Esophagus muscularis mucosa (tissue), 4 donors: Measurements from ENCODE around the gene PDHX.

Experiments
- EP300 ChIP-seq: sonication (generic); formaldehyde crosslinking; IDR thresholded peaks from one replicate; pipeline ENCODE4 v1.6.1; 2017; ENCODE audit warnings: antibody characterized with exemption
- POLR2A ChIP-seq: fragments of 450-650 bp; IDR thresholded peaks from one replicate; pipeline ENCODE4 v1.6.1; 2017; ENCODE audit warnings: antibody characterized with exemption, moderate library complexity, mild to moderate bottlenecking, low read depth
- TF ChIP-seq, protein P1 (sequence below), 3 experiments: fragments of 200-600 bp in 2 of 3; fragments of 450-650 bp in 1 of 3; sonication (generic) in 2 of 3; IDR thresholded peaks; one replicate each; pipeline ENCODE4 v1.5.1; 2017 to 2019; ENCODE audit warnings: antibody characterized with exemption in 3 of 3, mild to moderate bottlenecking in 2 of 3, moderate library complexity in 1 of 3

DNA sequence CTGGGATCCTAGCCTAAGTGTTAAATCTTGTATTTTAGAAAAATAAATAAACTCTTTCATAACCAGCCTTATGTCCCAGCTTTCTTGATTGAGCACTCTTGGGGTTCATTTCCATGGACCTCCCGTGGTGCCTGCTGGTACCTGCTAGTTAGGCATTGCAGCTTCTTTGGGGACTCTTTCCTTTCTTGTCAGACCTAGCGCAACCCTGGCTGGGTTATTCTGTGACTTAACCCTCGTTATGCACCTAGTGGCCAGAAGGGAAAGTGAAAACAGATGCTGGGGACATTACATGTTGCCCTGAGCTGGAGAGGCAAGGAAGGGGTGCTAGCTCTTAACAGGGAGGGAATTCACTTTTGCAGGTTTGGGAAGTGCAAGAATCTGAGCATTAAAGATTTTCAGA, 47.0 kb upstream of the PDHX start:
- no peak for TF ChIP-seq EP300
- TF ChIP-seq, protein P1, sequence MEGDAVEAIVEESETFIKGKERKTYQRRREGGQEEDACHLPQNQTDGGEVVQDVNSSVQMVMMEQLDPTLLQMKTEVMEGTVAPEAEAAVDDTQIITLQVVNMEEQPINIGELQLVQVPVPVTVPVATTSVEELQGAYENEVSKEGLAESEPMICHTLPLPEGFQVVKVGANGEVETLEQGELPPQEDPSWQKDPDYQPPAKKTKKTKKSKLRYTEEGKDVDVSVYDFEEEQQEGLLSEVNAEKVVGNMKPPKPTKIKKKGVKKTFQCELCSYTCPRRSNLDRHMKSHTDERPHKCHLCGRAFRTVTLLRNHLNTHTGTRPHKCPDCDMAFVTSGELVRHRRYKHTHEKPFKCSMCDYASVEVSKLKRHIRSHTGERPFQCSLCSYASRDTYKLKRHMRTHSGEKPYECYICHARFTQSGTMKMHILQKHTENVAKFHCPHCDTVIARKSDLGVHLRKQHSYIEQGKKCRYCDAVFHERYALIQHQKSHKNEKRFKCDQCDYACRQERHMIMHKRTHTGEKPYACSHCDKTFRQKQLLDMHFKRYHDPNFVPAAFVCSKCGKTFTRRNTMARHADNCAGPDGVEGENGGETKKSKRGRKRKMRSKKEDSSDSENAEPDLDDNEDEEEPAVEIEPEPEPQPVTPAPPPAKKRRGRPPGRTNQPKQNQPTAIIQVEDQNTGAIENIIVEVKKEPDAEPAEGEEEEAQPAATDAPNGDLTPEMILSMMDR (IDR thresholded peaks at IDR 0.05), result no peak
- TF ChIP-seq POLR2A, result no peak
